ENCODE data around the gene ATL1.

Gene ATL1

DNA sequence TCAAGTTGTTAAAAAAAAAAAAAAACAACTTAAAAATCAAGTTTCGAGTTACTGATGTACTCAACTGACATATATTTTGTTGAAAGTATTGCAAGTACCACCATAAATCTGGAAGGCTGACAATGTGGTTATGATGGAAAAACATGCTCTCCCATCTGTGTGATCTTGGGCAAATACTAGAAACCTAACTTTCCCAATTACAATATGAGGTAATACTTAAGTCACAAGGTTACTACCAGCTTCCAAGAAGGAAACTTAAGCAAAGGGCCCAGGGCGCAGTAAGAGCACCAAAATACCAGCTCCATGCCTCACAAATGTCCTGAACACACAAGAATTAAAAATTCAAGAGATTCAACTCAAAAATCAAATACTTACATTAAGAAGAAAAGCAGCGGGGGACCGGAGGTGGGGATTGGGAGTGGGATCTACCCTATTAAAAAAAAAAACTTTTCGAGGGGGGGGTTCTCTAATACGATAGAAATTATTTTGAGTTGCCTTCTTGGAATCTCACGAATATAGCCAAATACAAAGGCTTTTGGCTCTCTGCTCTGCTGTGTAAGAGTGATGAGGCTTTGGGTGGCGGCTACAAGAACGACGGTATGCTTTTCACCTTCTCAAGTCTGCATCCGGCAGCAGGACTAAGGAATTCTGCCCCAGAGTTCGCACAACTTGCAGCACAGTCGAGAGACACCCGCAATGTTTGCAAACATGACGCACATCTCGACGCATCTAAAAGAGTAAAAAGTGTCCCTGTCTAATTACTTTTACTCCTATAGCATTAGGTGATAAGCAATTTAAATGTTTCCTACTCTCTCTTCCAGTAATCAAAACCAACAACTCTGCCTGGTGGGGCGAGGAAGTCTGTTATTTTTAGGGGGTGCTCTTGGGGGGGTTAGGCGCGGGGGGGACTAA lies 107.1 kb downstream of the ATL1 start:
- peak overlapping the region; percentile 95 for H3K4me3 ChIP-seq
- peak overlapping the region; percentile 90 for H3K9ac ChIP-seq
- H3K27ac ChIP-seq = peak overlapping the region; percentile 90
- H3K9me3 ChIP-seq = no peaks in the 10 kb centered on the region
- peaks cover 25% of the 10 kb centered on the region for H3K4me1 ChIP-seq
- H4K20me1 ChIP-seq = 0 out of 2 replicates have a peak, but pooled peaks cover 14% of the 10 kb centered on the region
- H3K36me3 ChIP-seq = peaks cover 13% of the 10 kb centered on the region; the same call in 1 of the 2 replicates
- H3K27me3 ChIP-seq = no peaks in the 10 kb centered on the region
- TF ChIP-seq Cebpa-rat (IDR thresholded peaks at IDR 0.05) = no peak
- peak overlapping the region; percentile 95 for H3K4me2 ChIP-seq

DNA sequence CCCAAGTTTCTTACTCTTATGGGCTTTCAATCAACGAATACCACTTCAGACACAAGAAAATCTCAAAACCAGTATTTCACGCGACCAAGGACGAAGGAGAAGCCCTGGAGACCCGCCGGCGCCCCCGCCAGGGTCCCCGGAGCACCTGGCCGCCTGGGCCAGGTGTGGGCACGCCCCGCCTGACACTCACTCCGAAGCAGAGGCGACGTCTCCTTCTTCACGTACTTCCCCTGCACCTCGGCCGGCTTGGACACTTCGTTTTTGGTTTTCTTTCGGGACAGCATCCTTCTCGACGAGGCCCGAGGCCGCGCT lies 107.7 kb downstream of the ATL1 start:
- Histone ChIP-seq H3K27ac (peak overlapping the region; percentile 90), H3K27me3 (no peaks in the 10 kb centered on the region), H3K36me3 (peaks cover 10% of the 10 kb centered on the region; the same call in 1 of the 2 replicates), H3K9ac (peak overlapping the region; percentile 90), H3K4me1 (peaks cover 25% of the 10 kb centered on the region), H3K4me3 (peak overlapping the region; percentile 95), H3K9me3 (no peaks in the 10 kb centered on the region), H4K20me1 (0 out of 2 replicates have a peak, but pooled peaks cover 14% of the 10 kb centered on the region), H3K4me2 (peak overlapping the region; percentile 95)
- no peak for TF ChIP-seq Cebpa-rat (IDR thresholded peaks at IDR 0.05)

DNA sequence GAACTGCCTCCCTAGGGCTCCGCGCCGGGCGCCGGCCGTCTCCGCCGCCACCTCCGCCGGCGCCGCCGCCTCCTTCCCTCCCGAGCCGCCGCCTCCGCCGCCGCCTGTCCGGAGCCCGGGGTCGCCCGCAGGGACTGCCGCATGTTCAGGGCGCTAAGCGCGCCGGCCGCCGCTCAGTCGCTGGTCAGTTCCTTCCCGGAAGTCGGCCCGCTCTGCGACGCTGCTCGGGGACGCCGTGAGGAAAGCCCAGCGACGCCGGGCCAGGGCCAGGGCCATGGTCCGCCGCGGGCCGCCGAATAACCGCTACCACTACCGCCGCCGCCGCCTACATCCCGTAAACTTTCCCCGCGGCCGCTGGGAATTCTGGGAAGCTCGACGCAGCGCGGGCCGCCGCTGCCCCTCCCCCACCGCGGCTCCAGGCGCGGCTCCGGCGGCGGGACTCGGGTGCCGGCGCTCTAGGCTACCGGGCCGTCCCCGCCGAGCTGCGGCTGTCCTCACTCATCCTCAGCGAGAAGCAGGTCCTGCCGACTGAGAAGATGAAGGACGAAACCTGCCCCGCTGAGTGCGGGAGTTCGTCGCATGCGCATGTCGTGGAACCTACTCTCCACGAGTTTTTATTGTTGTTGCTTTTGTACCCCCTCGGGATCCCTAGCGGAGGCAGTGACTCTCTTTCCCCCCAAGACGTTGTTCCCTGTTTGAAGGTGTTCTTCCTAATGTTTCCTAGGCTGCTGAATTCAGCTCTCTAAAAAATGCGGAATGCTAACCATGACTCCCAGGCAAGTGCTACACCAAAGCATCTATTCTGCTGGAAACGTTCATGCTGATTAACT lies 108.3 kb downstream of the ATL1 start, which contains the start of gene SAV1:
SAV1 (minus strand) TSS at position 311 of the 830 bp plus-strand sequence. CDS start 339 bp downstream, outside the sequence.
- TF ChIP-seq Cebpa-rat (IDR thresholded peaks at IDR 0.05) = no peak
- peak within 1 kb of the TSS; percentile 90 for H3K27ac ChIP-seq
- H3K9ac ChIP-seq = peak within 1 kb of the TSS; percentile 90
- peaks cover 25% of the 10 kb centered on the region for H3K4me1 ChIP-seq
- H4K20me1 ChIP-seq = 0 out of 2 replicates have a peak, but pooled peaks cover 14% of the 10 kb centered on the region
- peaks cover 10% of the 10 kb centered on the region; the same call in 1 of the 2 replicates for H3K36me3 ChIP-seq
- peak within 1 kb of the TSS; percentile 95 for H3K4me2 ChIP-seq
- H3K9me3 ChIP-seq = no peaks in the 10 kb centered on the region
- H3K27me3 ChIP-seq = no peaks in the 10 kb centered on the region
- H3K4me3 ChIP-seq = peak within 1 kb of the TSS; percentile 95

DNA sequence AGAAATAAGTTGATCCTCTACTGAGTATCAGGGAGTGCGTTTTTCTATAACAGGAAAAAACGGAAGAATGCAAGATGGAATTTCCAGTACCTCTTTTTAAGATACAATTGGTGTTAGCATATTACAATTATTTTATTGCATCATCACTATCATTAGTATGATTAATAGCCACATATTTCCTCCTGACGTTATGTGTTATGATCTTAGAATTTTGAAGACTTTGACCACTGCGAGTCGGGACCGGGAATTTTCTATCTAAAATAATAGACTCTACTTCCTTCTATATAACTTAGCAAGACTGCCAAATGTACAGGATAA lies 108.8 kb downstream of the ATL1 start:
- Histone ChIP-seq H3K4me3 (peak overlapping the region; percentile 95), H3K27me3 (no peaks in the 10 kb centered on the region), H3K9ac (peak overlapping the region; percentile 90; the same call in 1 of the 2 replicates), H4K20me1 (0 out of 2 replicates have a peak, but pooled peaks cover 14% of the 10 kb centered on the region), H3K9me3 (no peaks in the 10 kb centered on the region), H3K36me3 (peaks cover 8% of the 10 kb centered on the region; the same call in 1 of the 2 replicates), H3K4me2 (peak overlapping the region; percentile 95), H3K27ac (no peak overlapping the region), H3K4me1 (peaks cover 25% of the 10 kb centered on the region)
- no peak; the same call in 1 of the 2 replicates for TF ChIP-seq Cebpa-rat (IDR thresholded peaks at IDR 0.05)

DNA sequence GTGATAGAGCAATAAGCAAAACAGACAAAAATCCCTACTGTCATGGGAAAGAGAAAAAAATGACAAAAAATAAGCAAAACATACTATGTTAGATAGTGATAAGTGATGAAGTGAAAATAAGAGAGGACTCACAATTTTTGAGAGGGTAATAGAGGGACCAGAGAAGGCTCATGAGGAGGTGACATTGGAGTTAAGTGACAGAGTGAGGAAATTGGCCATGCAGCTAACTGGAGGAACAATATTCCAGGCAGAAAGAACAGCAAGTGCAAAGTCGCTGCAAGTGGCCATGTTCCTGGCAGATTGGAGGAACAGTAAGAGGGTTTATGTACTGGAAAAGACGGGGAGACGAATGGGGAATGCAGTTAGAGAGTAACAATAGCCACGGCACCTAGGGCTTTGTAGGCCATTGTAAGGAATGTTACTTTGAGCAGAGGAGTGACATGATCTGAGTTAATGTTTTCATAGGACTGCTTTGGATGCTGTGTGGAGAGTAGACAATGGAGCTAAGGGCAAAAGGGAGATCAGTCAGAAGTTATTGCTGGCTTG lies 109.6 kb downstream of the ATL1 start:
- no peak for TF ChIP-seq Cebpa-rat (IDR thresholded peaks at IDR 0.05)
- Histone ChIP-seq H3K4me3 (no peak overlapping the region), H3K4me2 (no peak overlapping the region), H3K9ac (no peak overlapping the region), H3K27ac (no peak overlapping the region), H3K36me3 (peaks cover 3% of the 10 kb centered on the region; the same call in 1 of the 2 replicates), H3K27me3 (no peaks in the 10 kb centered on the region), H3K9me3 (no peaks in the 10 kb centered on the region), H4K20me1 (0 out of 2 replicates have a peak, but pooled peaks cover 14% of the 10 kb centered on the region), H3K4me1 (peaks cover 23% of the 10 kb centered on the region)

GRCh38 chr14:50670196-50670865 lies 110.4 kb downstream of the ATL1 start:
- no peaks in the 10 kb centered on the region for H3K36me3 ChIP-seq
- H3K9me3 ChIP-seq = no peaks in the 10 kb centered on the region
- no peaks in the 10 kb centered on the region for H3K27me3 ChIP-seq
- H3K9ac ChIP-seq = no peak overlapping the region
- H3K27ac ChIP-seq = no peak overlapping the region
- no peak overlapping the region for H3K4me2 ChIP-seq
- peaks cover 17% of the 10 kb centered on the region for H3K4me1 ChIP-seq
- H3K4me3 ChIP-seq = no peak overlapping the region
- H4K20me1 ChIP-seq = 0 out of 2 replicates have a peak, but pooled peaks cover 14% of the 10 kb centered on the region
- no peak for TF ChIP-seq Cebpa-rat (IDR thresholded peaks at IDR 0.05)

DNA sequence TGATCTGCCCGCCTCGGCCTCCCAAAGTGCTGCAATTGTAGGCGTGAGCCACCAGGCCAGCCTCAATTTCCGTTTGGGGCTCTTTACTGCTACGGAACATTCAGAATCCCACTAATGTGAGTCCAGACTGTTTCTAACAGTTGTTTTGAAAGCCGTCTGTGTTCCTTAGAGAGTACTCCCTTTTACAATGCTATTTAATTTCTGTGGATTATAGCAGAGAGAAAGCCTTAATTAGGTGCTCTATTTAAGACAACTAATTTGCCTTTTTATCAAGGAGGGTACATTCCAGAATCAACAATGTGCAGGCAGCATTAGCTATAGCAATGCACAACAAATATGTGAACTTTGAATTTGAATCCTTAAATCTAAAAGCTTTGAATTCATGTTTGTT lies 110.9 kb downstream of the ATL1 start:
- H3K9me3 ChIP-seq = no peaks in the 10 kb centered on the region
- H3K4me3 ChIP-seq = no peak overlapping the region
- no peaks in the 10 kb centered on the region for H3K27me3 ChIP-seq
- H3K27ac ChIP-seq = no peak overlapping the region
- H3K36me3 ChIP-seq = no peaks in the 10 kb centered on the region
- H3K4me1 ChIP-seq = peaks cover 11% of the 10 kb centered on the region
- H3K9ac ChIP-seq = no peak overlapping the region
- no peak for TF ChIP-seq Cebpa-rat (IDR thresholded peaks at IDR 0.05)
- H4K20me1 ChIP-seq = 0 out of 2 replicates have a peak, but pooled peaks cover 14% of the 10 kb centered on the region
- no peak overlapping the region for H3K4me2 ChIP-seq

DNA sequence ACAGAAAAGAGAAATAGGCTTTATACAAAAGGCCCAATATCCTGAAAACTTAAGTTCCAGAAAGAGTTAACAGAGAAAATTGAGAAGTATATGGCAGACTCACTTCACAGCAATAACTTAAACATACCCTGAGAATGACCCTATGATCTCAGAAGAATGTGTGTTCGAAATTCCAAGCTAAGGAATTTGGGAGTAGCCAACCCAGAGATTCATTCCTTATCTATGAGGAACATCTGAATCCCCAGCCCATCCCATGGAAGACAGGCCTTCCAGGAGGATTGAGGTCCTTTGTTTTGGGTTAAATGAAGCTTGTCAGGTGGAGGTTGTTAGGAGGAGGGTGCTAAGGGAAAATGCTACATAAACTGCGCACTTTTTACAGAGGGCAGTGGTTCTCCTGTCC lies 115.7 kb downstream of the ATL1 start:
- H3K27me3 ChIP-seq = no peaks in the 10 kb centered on the region
- H3K9ac ChIP-seq = no peak overlapping the region
- H3K4me3 ChIP-seq = no peak overlapping the region
- H3K4me2 ChIP-seq = no peak overlapping the region
- H3K4me1 ChIP-seq = peaks cover 20% of the 10 kb centered on the region
- no peaks in the 10 kb centered on the region for H4K20me1 ChIP-seq
- no peaks in the 10 kb centered on the region for H3K36me3 ChIP-seq
- no peaks in the 10 kb centered on the region for H3K9me3 ChIP-seq
- no peak overlapping the region for H3K27ac ChIP-seq
- no peak for TF ChIP-seq Cebpa-rat (IDR thresholded peaks at IDR 0.05)
